ENCODE measurements around the gene ATRIP.

DNA sequence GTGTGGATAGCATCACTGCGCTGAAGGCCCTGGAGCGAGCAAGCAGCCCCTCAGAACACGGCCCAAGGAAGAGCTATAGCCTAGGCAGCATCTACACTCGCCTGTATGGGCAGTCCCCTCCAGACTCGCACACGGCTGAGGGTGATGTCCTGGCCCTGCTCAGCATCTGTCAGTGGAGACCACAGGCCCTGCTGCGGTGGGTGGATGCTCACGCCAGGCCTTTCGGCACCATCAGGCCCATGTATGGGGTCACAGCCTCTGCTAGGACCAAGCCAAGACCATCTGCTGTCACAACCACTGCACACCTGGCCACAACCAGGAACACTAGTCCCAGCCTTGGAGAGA, 20.5 kb downstream of the ATRIP start:
- TF ChIP-seq, protein P1, sequence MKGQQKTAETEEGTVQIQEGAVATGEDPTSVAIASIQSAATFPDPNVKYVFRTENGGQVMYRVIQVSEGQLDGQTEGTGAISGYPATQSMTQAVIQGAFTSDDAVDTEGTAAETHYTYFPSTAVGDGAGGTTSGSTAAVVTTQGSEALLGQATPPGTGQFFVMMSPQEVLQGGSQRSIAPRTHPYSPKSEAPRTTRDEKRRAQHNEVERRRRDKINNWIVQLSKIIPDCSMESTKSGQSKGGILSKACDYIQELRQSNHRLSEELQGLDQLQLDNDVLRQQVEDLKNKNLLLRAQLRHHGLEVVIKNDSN (IDR thresholded peaks at IDR 0.05; ENCODE audit: borderline replicate concordance, extremely low read length, insufficient read depth, low read depth, low read length) = no peak
- TF ChIP-seq, protein P2, sequence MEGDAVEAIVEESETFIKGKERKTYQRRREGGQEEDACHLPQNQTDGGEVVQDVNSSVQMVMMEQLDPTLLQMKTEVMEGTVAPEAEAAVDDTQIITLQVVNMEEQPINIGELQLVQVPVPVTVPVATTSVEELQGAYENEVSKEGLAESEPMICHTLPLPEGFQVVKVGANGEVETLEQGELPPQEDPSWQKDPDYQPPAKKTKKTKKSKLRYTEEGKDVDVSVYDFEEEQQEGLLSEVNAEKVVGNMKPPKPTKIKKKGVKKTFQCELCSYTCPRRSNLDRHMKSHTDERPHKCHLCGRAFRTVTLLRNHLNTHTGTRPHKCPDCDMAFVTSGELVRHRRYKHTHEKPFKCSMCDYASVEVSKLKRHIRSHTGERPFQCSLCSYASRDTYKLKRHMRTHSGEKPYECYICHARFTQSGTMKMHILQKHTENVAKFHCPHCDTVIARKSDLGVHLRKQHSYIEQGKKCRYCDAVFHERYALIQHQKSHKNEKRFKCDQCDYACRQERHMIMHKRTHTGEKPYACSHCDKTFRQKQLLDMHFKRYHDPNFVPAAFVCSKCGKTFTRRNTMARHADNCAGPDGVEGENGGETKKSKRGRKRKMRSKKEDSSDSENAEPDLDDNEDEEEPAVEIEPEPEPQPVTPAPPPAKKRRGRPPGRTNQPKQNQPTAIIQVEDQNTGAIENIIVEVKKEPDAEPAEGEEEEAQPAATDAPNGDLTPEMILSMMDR (IDR thresholded peaks at IDR 0.05 in 2 of 3, conservative IDR thresholded peaks at IDR 0.05 in 1 of 3; ENCODE audit: control insufficient read depth in 2 of 3, extremely low read depth in 1 of 3, insufficient read depth in 1 of 3, low read depth in 3 of 3, low read length in 3 of 3) = no peak

Data from GM12878 (cell line).